ENCODE measurements around the gene UBE2O. TPM values are rescaled to one million over a fixed set of nuclear protein-coding genes. Genes with fewer than 3 reads are reported as not detected.
A peak's percentile ranks its signal among the peaks of the same experiment; 100 is the strongest.

Gene UBE2O
- total RNA-seq, 1 donor from 2014 or later = 39.0 TPM

GRCh38 chr17:76490112-76490710, 37.3 kb upstream of the UBE2O start:
- intact Hi-C loops (cut with micrococcal nuclease) = no loop called here
- DNase-seq = no peak
- ATAC-seq = no peak

GRCh38 chr17:76487451-76488192, 34.7 kb upstream of the UBE2O start:
- intact Hi-C loops (cut with micrococcal nuclease) = no loop called here
- ATAC-seq (no peak), DNase-seq (no peak)

GRCh38 chr17:76485569-76485968, 32.6 kb upstream of the UBE2O start:
- intact Hi-C loops (cut with micrococcal nuclease) = no loop called here
- DNase-seq = peak; percentile 70
- peak; percentile 72 for ATAC-seq

- ATAC-seq (no peak), DNase-seq (no peak)
- intact Hi-C loops (cut with micrococcal nuclease) = no loop called here
Observed at GRCh38 chr17:76484228-76484725, 31.3 kb upstream of the UBE2O start.

- intact Hi-C loops (cut with micrococcal nuclease) = no loop called here
- no peak for DNase-seq
- ATAC-seq = peak; percentile 50
Observed at GRCh38 chr17:76481071-76481655, 28.2 kb upstream of the UBE2O start.

GRCh38 chr17:76480632-76481031, 27.7 kb upstream of the UBE2O start:
- intact Hi-C loops (cut with micrococcal nuclease) = no loop called here
- DNase-seq = no peak
- ATAC-seq = peak; percentile 5

GRCh38 chr17:76479515-76480060, 26.6 kb upstream of the UBE2O start:
- no peak for ATAC-seq

GRCh38 chr17:76478730-76479514, 26.0 kb upstream of the UBE2O start:
- intact Hi-C loops (cut with micrococcal nuclease) = no loop called here
- no peak for DNase-seq
- ATAC-seq = no peak

More at GRCh38 chr17:76479515-76480060, 26.6 kb upstream of the UBE2O start:
- DNase-seq = no peak
- intact Hi-C loops (cut with micrococcal nuclease) = no loop called here

- ATAC-seq = no peak
- DNase-seq = no peak
- intact Hi-C loops (cut with micrococcal nuclease) = no loop called here
Observed at GRCh38 chr17:76478097-76478496, 25.1 kb upstream of the UBE2O start.

GRCh38 chr17:76477576-76477975, 24.6 kb upstream of the UBE2O start:
- ATAC-seq (no peak), DNase-seq (no peak)
- intact Hi-C loops (cut with micrococcal nuclease) = no loop called here

- ATAC-seq (no peak), DNase-seq (no peak)
- intact Hi-C loops (cut with micrococcal nuclease) = no loop called here
Observed at GRCh38 chr17:76476736-76477135, 23.8 kb upstream of the UBE2O start.

GRCh38 chr17:76475302-76475701, 22.4 kb upstream of the UBE2O start:
- DNase-seq = no peak
- no peak for ATAC-seq
- intact Hi-C loops (cut with micrococcal nuclease) = no loop called here

GRCh38 chr17:76474894-76475293, 21.9 kb upstream of the UBE2O start:
- ATAC-seq = no peak
- DNase-seq = no peak
- intact Hi-C loops (cut with micrococcal nuclease) = no loop called here

GRCh38 chr17:76474238-76474637, 21.3 kb upstream of the UBE2O start:
- intact Hi-C loops (cut with micrococcal nuclease) = no loop called here
- DNase-seq (no peak), ATAC-seq (no peak)

- no peak for ATAC-seq
- intact Hi-C loops (cut with micrococcal nuclease) = no loop called here
- DNase-seq = no peak
Observed at GRCh38 chr17:76473541-76473985, 20.6 kb upstream of the UBE2O start.

- intact Hi-C loops (cut with micrococcal nuclease) = no loop called here
- DNase-seq = no peak
- ATAC-seq = no peak
Observed at GRCh38 chr17:76472726-76473125, 19.8 kb upstream of the UBE2O start.

GRCh38 chr17:76472258-76472645, 19.3 kb upstream of the UBE2O start:
- no peak for DNase-seq
- ATAC-seq = no peak

GRCh38 chr17:76471498-76472257, 18.7 kb upstream of the UBE2O start:
- intact Hi-C loops (cut with micrococcal nuclease) = no loop called here
- no peak for DNase-seq
- no peak for ATAC-seq

More at GRCh38 chr17:76472258-76472645, 19.3 kb upstream of the UBE2O start:
- intact Hi-C loops (cut with micrococcal nuclease) = no loop called here

Data from left ventricle myocardium superior (tissue), 1 donor.